GM18526 (cell line): ENCODE results near the gene SLC5A9.

ENCODE experiments used
- POLR2A ChIP-seq: IDR thresholded peaks from 3 replicates; pipeline ENCODE4 v1.6.1; 2011; ENCODE audit not compliant: insufficient read length; ENCODE audit errors: extremely low read depth

SLC5A9 gene

GRCh38 chr1:48254254-48254653 lies 31.7 kb downstream of the SLC5A9 start:
- TF ChIP-seq POLR2A = no peak

DNA sequence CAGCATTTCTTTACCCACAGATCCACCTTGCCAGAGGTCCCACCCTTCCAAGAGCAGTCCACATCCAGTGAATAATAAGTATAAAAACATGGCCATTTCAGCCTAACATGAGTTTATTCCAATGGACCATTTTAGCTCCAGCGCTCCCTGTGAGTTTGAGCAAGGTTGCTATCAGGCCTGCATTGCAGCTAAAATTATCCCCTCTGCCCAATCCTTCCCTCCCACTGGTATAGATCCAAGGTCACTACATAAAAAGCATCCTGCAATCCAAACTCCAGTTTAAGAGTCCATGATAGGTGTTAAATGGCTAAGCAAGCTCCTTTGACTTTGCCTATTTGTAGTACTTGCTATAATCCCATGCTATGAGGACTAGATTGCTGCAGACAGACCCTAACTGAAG lies 35.6 kb downstream of the SLC5A9 start:
- TF ChIP-seq POLR2A = no peak

DNA sequence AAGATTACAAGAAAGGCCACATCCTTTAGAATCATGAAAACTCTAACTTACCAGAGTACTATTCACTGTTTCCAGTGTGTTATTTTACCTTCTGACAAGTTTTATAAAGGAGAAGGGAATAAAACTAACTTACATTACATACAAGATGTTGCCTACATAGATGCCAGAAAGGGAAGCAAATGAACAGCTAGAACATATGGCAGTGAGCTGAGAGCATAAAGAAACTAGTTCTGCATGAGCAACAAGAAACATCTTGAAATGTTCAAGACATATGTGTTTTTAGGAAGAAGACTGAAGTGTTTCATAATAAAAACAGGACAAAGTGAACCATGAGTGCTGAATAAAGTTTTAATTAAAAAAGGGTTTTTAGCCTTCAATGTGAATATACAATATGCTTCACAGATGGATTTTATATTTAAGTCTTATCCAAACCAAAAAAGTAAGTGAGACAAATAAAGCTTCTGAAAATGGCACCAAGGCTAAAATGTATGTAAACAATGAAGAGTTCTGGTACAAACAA lies 39.4 kb downstream of the SLC5A9 start:
- no peak for TF ChIP-seq POLR2A

DNA sequence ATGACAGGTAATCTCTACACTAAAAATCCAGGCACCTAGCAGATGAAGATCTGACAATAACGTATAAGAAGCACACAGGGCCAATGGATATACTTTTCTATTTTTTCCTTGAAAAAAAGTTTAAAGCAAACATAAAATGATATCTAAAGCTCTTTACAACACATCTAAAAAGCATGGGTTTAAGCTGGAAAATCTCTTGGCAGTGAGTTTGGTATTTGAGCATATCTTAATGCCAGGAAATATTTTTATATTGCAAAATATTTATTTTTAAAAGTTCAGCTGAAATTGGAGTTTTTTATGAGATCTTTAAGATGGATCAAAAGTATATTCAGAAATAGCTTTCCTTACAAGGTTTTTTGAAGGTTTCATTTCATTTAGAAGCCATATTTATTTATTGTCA lies 40.5 kb downstream of the SLC5A9 start:
- TF ChIP-seq POLR2A = no peak

DNA sequence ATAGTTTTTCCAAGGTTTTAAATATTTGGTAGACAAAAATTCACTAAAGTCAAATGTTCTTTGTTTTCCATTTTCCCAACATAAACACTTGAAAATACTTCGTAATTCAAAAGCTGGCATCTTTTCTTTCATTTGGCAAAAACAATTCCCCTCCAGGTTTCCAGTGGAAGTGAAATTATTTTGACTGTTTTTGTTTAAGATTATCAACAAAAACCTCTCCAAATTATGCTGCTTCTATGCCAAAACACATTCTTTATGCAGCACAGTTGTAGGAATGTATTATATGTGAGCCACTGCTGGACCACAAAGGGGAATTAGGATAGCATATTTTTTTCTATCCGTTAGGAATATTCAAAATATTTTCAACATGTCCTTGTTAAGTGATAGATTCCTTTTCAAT lies 44.1 kb downstream of the SLC5A9 start:
- no peak for TF ChIP-seq POLR2A

- TF ChIP-seq POLR2A = no peak
These were observed 63.0 kb downstream of the SLC5A9 start for GRCh38 chr1:48285525-48285924.

GRCh38 chr1:48291421-48291820 lies 68.9 kb downstream of the SLC5A9 start:
- TF ChIP-seq POLR2A = no peak

- TF ChIP-seq POLR2A = no peak
These were observed 70.2 kb downstream of the SLC5A9 start for GRCh38 chr1:48292706-48293105.

DNA sequence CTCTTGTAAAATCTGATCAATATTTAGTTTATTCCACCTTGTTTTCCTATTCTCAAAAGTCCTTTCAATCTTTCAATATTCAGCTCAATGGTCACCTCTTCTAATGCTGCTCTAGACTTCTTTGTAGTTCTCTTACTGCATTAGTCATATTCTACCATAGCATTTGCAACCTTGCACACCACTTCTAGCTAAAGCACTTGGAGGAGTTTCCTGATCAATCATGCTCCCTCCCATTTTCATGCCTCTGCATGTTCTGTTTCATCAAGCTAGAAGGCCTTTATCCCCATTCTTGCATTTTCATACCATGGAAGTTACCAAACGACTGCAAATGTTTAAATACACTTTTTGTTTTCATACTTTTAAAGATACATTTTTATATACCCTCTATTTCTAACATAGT lies 72.1 kb downstream of the SLC5A9 start:
- no peak for TF ChIP-seq POLR2A
